Ovary (tissue), 9 donors: ENCODE measurements around the gene AVP. TPM values are rescaled to one million over a fixed set of nuclear protein-coding genes. Genes with fewer than 3 reads are reported as not detected.

Source experiments
- DNase-seq, 5 donors: peaks; one replicate each; pipeline ENCODE4 v3.0.0-alpha.2; 2019 to 2020
- H3K27ac ChIP-seq, 2 donors: fragments of 200-600 bp; one replicate each; pipeline versions ENCODE4 v1.5.1 to v1.8.0; 2019 to 2022
- H3K27me3 ChIP-seq: fragments of 200-600 bp; one replicate; pipeline ENCODE4 v1.8.0; 2022
- H3K36me3 ChIP-seq: fragments of 200-600 bp; sonication (generic); one replicate; pipeline ENCODE4 v1.5.1; 2019
- H3K4me1 ChIP-seq: one replicate; pipeline ENCODE4 v1.8.1; 2013; ENCODE audit warnings: mild to moderate bottlenecking, moderate library complexity; ENCODE audit not compliant: insufficient read depth
- H3K4me3 ChIP-seq: fragments of 200-600 bp; sonication (generic); one replicate; pipeline ENCODE4 v1.5.1; 2017
- H3K9me3 ChIP-seq, 2 donors: fragments of 200-600 bp in 1 of 2; sonication (generic) in 1 of 2; one replicate each; pipeline versions ENCODE4 v1.5.1 to v1.8.1; 2013 to 2019; ENCODE audit warnings: mild to moderate bottlenecking in 1 of 2, moderate library complexity in 1 of 2
- CTCF ChIP-seq, 3 donors: fragments of 450-650 bp in 2 of 3; fragments of 200-600 bp in 1 of 3; IDR thresholded peaks; one replicate each; pipeline versions ENCODE4 v1.5.1 to v1.8.0; 2016 to 2022; ENCODE audit warnings: antibody characterized with exemption in 3 of 3, mild to moderate bottlenecking in 1 of 3
- EP300 ChIP-seq: sonication (generic); formaldehyde crosslinking; IDR thresholded peaks from one replicate; pipeline ENCODE4 v1.6.1; 2017; ENCODE audit warnings: antibody characterized with exemption
- POLR2A ChIP-seq: fragments of 450-650 bp; IDR thresholded peaks from one replicate; pipeline ENCODE4 v1.6.1; 2017; ENCODE audit warnings: antibody characterized with exemption, mild to moderate bottlenecking, moderate library complexity
- WGBS, 3 donors: extraction: QIAGEN DNeasy Blood & Tissue Kit in 1 of 3; methylation state at CpG; one replicate each; pipeline versions ENCODE4 v1.1.5 to v1.1.7; 2013 to 2017; 5-methylcytosine and 5-hydroxymethylcytosine counted together
- intact Hi-C, 4 donors: fragments of 100-400 bp; cut with DNase I; formaldehyde crosslinking; loops; one replicate each; pipeline versions ENCODE4 v1.11.0 to v1.15.1; 2022 to 2023
- polyA plus RNA-seq, 2 donors: library from polyadenylated mRNA; stranded (reverse); fragments of 200-250 nt in 1 of 2; fragments of 350-450 nt in 1 of 2; fragmentation: Illumina TruSeq in 1 of 2; extraction: RNeasy Lipid Tissue Mini Kit (QIAGEN cat#74804) in 1 of 2; gene quantifications; one replicate each; pipeline ENCODE4 v1.2.3, GENCODE V29; 2013 to 2014
- total RNA-seq, 7 donors: library from RNA; depleted of rRNA in 2 of 7; stranded (reverse); fragments of >200 nt in 2 of 7; fragmentation: NEBNext Ultra II Directional in 3 of 7; extraction: Animal tissue kit (Norgen Biotek cat#: 25700) in 3 of 7; gene quantifications; one replicate each; pipeline versions ENCODE4 v1.1.0 to v1.2.4, GENCODE V29; 2016 to 2023
- donor health status: DM: no; HTN: no; CAD: no; lungs with moderate emphysema.
- donor health status: DM: no; HTN: no; CAD: no.
- donor health status: Bipolar disorder and iron deficiency.
- donor health status: DM: yes; HTN: yes; CAD: no.
- donor health status: DM: no; HTN: no; CAD: no.
- donor health status: DM: yes; HTN: yes; CAD: no.

Gene AVP
- total and polyA plus RNA-seq, 9 donors, result not detected

GRCh38 chr20:3101737-3102574 is 17.4 kb upstream of the AVP start:
- intact Hi-C loops, result no loop called here
- no peak overlapping the region for H3K27ac ChIP-seq
- 83 to 85% (median 85%) methylated on average over 21 of the region's 21 CpGs for WGBS, 3 donors
- TF ChIP-seq EP300 (no peak), POLR2A (no peak), CTCF (IDR thresholded peaks at IDR 0.05) (no peak)
- H3K27me3 ChIP-seq, result no peaks in the 10 kb centered on the region
- H3K9me3 ChIP-seq, result no peaks in the 10 kb centered on the region
- DNase-seq, result no peak
- no peaks in the 10 kb centered on the region for H3K36me3 ChIP-seq
- no peaks in the 10 kb centered on the region for H3K4me1 ChIP-seq
- H3K4me3 ChIP-seq, result no peak overlapping the region

GRCh38 chr20:3101251-3101650 is 16.7 kb upstream of the AVP start:
- intact Hi-C loops, result no loop called here
- no peak overlapping the region for H3K27ac ChIP-seq
- DNase-seq, result no peak
- no peaks in the 10 kb centered on the region for H3K27me3 ChIP-seq
- H3K4me1 ChIP-seq, result no peaks in the 10 kb centered on the region
- no peak overlapping the region for H3K4me3 ChIP-seq
- H3K9me3 ChIP-seq, result no peaks in the 10 kb centered on the region
- TF ChIP-seq CTCF (IDR thresholded peaks at IDR 0.05) (no peak), EP300 (no peak), POLR2A (no peak)
- 92 to 96% (median 94%) methylated on average over 6 of the region's 6 CpGs for WGBS, 3 donors
- no peaks in the 10 kb centered on the region for H3K36me3 ChIP-seq

GRCh38 chr20:3100480-3100879 is 16.0 kb upstream of the AVP start:
- no peak overlapping the region for H3K27ac ChIP-seq
- intact Hi-C loops, result no loop called here
- TF ChIP-seq POLR2A (no peak), EP300 (no peak), CTCF (IDR thresholded peaks at IDR 0.05) (no peak)
- no peaks in the 10 kb centered on the region for H3K36me3 ChIP-seq
- no peaks in the 10 kb centered on the region for H3K27me3 ChIP-seq
- 89 to 91% (median 90%) methylated on average over 7 of the region's 7 CpGs for WGBS, 3 donors
- no peaks in the 10 kb centered on the region for H3K4me1 ChIP-seq
- DNase-seq, result no peak
- no peak overlapping the region for H3K4me3 ChIP-seq
- no peaks in the 10 kb centered on the region for H3K9me3 ChIP-seq

GRCh38 chr20:3094848-3095629 is 10.5 kb upstream of the AVP start:
- no peaks in the 10 kb centered on the region for H3K36me3 ChIP-seq
- intact Hi-C loops, result no loop called here
- DNase-seq, result no peak
- WGBS, 3 donors, result 85 to 91% (median 85%) methylated on average over 13 of the region's 13 CpGs
- H3K27me3 ChIP-seq, result no peaks in the 10 kb centered on the region
- no peak overlapping the region for H3K27ac ChIP-seq
- H3K4me3 ChIP-seq, result no peak overlapping the region
- H3K9me3 ChIP-seq, result no peaks in the 10 kb centered on the region
- no peaks in the 10 kb centered on the region for H3K4me1 ChIP-seq
- TF ChIP-seq POLR2A (no peak), CTCF (IDR thresholded peaks at IDR 0.05) (no peak), EP300 (no peak)
